Kasumi-1 (cell line): ENCODE measurements around the gene ZBTB9.

Source experiments
- DNase-seq, 2 experiments: peaks; one replicate each; lab custom pipeline; 2025; lab: John Stamatoyannopoulos, UW

ZBTB9 gene

DNA sequence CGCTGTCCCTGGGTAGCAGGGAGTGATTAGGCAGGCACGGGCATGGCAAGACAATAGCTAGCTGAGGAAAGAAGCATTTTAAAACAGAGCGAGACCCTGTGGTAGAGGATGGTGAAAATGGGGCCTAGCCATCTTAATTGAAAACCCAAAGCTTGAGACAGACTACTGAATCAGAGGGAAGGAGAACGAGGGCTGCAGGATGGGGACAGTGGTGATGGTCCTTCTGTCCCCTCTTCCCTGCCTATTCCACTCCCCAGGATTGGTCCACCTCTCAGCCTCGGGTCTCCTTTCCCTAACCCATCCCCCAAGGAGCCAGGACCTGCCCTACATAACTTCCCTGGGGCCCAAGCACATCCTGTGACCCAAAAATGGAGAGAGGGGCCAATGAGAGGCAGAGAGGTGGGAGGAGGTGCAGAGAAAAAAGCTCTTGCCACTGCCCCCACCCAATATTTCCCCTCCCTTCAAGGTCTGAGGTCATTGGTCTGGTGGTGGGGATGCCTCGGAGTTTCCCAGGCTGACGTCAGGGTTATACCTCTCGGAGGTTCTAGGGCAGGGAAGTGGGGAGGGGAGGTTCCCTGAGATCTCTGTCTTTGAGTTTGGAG is 35.6 kb upstream of the ZBTB9 start:
- no peak for DNase-seq

DNA sequence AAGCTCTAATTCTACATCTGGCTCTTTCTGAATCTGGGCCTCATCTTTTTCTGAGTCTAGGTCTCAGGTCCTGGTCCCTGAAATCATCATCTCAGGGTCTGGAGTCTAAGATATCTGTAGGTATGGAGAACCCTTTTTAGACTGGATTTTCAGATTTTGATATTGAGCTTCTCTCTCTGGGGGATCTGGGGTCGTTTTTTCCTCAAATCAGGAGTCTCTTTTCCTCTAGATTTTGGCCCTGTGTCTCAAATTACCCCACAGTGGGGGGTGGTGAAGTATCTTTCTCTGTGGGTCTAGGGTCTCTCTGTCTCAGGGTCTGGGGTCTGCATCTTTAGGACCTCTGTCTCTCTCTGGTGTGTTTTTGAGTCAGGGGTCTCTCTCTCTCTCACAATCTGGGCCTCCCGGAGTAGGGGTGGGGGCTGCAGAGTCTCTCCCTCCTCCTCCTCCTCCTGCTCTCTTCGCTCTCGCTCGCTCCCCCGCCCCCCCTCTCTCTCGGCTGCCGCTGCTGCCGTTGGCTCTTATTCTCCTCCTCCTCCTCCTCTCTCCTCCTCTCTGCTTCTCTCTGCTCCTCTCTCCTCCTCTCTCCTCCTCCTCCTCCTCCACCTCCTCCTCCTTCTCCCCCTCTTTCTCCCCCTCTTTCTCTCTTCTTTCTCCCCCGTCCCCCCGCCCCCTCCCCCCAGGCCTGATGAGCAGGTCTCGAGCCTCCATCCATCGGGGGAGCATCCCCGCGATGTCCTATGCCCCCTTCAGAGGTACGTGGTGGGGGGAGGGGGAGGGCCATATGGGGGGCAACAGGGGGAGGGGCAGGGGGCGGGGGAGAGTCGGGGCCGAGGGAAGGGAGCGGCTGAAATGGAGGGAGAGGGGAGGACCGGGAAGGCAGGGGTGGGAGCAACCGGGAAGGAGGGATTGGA is 34.5 kb upstream of the ZBTB9 start, which contains the start of gene SYNGAP1:
Gene SYNGAP1, plus strand, starts transcription at position 486 of the 911 bp plus-strand sequence. Its CDS starts 200 bp downstream, at position 686.
- DNase-seq: no peak

DNA sequence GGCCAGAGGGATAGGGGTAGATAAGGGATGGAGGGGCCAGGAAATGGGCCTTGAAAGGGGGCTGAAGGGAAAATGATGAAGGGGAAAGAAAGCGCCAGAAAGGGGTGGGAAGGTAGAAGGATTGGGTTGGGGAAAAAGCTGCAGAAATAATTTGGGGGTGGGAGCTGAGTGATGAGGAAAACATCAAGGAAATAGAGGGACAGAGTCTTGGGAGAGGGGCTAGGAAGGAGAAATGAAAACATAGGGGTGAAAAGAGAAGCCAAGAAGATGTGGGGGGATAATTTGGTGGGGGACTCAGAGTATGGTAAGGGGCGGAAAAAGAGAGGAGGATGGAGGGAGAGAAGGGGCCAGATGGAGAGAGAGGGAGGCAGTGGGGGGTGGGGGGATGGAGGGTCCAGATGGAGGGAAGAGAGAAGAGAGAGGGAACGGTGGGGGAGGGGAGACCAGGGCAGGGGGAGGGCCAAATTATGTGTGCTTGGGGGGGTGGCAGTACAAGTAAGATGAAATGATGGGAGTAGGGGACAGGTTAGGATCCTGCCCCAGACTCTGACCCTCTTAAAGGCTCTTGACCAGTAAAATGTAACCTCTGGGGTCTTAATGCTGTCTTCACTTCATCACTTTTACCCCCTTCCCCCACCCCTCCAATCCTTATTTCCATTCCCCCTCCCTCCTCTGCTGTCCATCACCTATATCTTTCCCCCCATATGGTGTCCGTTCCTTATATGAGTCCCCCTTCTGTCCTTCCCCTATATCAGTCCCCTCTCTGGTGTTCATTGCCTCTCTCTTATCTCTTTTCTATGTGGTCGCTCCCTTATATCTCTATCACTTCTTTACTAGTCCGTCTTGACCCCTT is 33.7 kb upstream of the ZBTB9 start:
- peak; percentile 8 to 9 for DNase-seq

DNA sequence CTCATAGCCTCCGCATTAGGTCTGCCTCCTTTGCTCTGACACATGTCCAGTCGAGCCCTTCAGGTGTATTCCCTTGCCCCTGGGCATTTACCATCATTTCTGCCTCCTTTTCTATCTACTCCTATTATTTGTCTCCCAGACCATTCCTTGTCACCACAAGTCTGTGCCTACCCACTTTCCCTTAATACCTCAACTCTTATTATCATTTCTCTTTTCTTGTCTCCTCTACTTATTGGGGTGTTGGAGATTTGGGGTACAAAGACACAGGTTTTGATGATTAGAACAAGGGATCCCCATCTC is 33.1 kb upstream of the ZBTB9 start:
- DNase-seq: no peak

DNA sequence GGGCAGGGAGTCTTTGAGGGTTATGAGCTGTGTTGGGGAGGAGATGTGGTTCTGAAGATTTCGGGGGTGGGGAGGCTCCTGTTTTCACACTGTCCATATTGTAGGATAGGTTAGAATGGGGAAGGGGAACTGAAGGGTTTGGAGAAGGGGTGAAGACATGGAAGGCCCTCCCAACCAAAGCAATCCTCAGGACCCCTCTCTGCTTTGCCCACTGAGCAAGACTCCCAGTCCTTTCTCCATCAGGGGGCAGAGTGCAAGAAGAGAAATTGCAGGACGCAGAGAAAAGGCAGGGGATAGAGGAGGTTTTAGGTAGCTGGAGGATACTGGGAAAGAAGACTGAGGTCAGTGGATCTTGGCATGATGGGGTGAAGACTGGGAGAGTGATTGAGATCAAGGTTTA is 30.6 kb upstream of the ZBTB9 start:
- DNase-seq: no peak

DNA sequence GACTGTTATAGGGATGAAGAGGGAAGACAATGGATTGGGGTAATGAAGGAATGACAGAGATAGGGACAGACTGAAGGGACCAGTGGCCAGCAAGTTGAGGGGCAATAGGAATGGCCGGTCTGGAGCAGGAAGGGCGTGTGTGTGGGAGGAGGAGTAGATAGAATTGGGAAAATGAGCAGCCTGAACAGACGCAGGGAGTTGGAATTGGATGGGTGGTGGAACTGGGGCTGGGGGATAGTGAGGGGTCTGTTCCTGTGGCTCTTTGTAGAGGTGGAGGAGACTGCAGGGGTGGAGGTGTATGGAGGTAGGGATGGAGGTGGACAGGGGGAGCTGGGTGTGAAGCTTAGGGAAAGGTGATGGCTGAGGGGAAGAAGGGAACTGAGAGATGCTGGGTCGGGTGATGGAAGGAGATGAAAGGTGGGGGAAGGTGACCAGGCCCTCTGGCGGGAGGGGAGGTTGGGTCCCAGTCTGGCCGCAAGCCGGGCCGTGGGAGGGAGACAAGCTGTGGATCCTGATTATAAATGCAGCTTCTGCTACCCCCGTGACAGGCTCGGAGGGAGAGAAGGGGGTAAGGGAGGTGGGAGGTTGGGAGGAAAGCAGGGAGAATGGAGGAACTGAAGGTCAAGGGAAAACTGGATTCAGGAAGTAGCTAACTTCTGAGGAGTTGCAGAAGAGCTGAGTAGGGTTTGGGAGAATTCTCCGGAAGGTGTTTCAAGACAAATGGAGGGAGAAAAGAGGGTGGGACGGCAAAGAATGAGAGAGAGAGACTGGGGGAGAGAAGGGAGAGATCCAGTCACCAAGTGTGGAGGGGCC is 29.3 kb upstream of the ZBTB9 start:
- DNase-seq: no peak

DNA sequence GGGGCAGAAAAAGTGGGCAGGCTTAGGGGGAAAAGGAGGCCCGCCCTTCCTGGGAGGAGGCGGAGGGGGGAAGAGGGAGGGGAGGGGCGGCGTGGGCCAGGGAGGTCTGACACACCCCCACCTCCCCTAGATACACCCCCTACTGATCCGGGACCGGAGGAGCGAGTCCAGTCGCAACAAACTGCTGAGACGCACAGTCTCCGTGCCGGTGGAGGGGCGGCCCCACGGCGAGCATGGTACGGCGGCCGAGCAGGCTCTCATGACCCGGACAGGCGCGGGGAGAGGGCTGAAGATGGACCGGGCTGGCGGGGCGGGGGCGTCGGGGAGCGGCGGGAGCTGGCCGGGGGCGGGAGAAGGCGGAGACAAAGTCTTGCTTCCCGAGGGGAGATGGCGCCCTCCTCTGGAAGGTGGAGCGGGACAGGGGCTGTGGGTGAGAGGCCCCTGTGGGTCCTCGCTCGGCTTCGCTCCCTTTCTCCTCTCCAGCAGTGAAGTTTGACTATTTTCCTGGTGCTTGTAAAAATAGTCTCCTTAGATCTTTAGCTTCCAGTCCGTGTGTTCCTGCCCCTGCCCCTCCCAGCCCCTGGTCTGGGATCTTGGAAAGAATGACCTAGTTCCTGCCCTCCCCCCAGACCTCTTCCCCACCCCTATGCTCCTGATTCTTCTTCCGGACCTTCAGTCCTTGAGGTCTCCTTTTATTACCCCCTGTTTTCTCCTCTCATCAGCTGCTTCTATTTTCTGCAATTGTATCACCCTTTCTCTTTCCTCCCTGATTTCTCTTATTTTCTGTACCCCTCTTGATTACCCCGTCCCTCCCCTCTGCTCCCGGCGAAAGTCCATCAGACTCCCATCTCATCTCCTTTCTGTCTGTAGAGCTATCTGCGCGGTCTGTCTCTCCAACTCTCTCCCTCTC is 28.5 kb upstream of the ZBTB9 start:
- DNase-seq: peak; percentile 84 to 86

DNA sequence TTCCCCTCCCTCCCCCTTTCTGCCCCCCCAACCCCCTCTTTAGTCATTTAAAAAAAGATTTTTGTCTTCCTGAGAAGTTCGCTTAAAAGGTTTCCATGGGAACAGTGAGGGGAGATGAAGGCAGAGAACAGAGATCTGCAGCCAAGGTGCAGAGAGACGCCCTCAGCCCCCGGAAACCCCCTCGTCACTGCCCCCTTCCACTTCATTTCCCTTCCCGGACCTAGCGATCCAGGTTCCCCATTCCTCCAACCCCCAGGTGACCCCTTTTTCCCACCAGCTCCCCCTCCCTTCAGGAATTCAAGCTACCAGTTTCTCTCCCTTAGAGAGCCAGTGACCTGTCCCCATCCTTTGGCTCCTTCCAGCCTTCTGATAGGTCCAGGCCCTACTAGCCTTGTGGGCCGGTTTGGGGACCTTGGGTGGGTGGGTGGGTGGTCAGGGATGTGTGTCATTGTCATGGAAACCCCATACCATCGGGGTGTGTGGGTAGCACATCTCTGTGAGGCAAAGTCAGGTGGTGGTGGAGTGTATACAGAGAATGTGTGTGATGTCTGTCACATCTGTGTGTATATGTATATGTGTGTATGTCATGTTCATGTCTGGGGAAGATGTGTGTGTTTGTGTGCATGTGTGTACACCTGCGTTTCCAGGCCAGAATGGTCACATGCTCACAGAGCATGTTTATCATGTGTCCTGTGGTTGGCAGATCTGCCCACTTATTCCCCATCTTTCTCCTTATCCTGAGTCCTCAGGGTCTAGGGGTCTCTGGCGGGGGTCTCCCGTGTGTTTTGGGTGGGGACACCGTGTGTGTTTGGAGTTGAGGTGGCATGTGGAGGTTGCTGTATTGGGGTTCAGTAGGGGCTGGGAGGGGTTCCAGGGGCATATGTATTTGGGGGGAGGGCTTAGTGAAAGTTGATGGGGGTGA is 27.5 kb upstream of the ZBTB9 start:
- no peak for DNase-seq

DNA sequence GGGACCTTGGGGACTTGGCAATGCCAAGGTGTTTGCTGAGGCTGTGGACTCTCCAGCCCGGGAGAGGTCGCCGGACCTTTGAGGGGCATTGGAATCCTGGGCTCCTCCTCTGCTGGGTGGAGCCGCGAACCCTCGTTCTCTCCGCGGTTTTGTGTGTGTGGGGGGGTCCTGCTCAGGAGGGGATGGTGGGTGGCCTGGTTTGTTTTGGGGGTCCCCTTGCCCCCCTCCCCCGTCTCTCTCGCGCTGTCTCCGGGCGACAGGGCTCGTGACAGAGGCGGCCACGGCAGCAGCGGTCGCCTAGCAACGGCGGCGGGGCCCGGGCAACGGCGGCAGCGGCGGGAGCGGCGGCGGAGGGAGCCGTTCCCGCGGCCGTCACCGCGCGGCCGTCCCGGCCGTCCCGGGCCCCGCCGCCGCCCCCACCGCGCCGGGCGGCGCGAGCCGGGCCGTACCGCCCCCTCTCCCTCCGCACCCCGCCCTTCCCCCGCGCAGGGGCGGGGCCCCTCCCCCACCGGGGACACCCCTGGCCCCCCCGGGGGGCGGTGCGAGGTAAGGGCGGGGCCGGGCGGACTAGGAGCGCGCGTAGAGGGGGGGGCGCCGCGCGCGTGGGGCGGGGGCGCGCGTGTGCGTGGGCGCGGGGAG is 26.7 kb upstream of the ZBTB9 start:
- DNase-seq: peak in 1 of 2 experiments; percentile 28

DNA sequence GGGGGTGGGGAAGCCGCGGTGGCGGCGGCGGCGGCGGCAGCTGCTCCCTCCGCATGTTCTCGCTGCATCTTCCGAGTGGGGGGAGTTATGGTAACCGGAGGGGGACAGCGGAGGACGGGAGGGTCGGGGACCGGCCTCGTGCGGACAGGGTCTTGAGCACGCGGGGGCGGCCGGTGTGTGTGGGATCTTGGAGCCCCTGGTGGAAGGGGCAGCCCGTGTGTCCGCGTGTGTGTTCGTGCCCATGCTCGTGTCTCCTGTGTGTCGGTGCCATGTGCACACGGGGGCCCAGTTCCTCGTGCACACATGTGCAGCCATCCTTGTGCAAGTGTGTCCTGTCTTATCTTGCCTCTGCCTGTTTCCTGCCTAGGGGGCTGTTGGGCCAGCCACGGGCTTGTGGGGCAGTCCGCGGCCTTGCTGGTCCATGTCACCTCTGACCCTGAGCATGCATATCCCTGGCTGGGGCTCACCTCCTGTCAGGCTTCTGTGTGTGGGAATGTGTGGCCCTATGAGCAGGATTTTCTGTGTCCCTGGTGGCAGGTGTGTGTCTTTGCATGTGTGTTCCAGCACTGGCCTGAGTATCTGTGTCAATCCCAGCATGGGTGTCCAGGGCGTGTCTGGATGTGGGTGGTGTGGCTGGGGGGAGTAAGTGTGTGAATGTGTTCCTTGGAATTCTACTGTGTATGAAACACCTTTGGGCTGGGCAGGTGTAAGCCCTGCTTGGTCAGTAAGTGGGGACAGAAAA is 26.0 kb upstream of the ZBTB9 start:
- DNase-seq: peak; percentile 52 to 69

DNA sequence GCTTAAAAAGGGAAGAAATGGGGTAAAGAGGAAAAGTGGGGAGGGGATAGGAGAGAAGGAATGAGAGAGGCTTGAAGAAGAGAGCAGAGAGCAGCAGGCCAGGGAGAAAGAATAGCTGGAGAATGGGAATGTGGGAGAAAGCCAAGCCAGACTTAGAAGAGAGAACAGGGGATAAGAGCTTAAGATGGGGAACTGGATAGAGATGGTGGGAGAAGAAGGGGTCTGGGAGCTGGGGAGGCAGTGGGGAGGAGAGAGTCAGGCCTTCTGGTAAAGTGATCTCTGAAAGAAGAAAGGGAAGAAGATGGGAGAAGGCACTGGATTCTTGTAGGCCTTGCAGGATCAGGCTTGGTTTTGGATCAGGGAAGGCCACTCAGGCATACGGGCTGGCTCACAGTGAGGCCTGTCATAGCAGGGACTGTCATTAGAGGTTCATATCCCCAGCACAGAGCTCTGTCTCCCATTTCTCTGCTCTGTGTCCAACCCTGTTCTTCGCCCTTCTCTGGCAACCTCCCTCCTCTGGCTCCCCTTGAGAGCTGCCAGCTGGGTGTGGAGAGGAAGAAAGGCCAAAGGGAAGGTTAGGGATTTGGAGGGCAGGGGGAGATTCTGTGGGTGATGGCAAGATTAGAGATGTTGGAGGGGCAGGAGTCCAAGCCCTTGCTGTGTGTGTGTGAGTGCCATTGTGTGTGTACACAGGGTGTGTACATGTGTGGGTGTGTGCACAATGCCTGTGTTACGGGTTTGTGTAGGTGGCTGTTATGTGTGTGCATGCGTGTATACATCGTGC is 25.2 kb upstream of the ZBTB9 start:
- DNase-seq: no peak

DNA sequence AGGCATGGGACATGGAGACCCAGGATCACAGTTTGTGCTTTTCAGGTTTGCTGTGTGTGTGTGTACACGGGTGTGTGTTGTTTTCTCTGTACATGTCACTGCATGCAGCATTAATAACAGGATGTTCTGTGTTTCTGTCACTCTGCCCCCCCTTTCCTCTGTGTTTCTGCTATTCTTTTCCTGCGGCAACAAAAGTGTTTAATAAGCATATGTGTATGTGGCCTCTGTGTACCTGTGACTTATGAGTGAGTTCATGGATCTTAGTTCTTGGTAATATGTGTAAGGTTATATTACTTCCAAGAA is 24.7 kb upstream of the ZBTB9 start:
- DNase-seq: no peak

DNA sequence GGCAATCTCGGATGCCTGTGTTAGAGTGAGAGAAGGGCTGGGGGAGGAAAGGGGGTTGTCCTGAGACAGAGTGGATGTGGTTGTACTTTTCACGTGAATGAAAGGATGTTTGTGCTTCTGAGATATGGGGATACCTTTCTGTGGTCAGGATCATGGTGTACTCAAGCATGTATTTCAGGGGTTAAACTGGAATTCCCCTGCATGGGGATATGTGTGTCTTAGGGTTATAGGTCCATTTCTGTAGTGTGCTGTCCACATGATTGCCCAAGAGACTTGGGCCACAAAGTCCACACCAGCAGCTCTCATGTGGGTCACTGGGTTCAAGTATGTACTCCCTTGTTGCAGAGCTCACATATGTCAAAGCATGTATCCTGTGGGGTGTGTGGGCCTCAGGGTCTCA is 24.0 kb upstream of the ZBTB9 start:
- no peak for DNase-seq

DNA sequence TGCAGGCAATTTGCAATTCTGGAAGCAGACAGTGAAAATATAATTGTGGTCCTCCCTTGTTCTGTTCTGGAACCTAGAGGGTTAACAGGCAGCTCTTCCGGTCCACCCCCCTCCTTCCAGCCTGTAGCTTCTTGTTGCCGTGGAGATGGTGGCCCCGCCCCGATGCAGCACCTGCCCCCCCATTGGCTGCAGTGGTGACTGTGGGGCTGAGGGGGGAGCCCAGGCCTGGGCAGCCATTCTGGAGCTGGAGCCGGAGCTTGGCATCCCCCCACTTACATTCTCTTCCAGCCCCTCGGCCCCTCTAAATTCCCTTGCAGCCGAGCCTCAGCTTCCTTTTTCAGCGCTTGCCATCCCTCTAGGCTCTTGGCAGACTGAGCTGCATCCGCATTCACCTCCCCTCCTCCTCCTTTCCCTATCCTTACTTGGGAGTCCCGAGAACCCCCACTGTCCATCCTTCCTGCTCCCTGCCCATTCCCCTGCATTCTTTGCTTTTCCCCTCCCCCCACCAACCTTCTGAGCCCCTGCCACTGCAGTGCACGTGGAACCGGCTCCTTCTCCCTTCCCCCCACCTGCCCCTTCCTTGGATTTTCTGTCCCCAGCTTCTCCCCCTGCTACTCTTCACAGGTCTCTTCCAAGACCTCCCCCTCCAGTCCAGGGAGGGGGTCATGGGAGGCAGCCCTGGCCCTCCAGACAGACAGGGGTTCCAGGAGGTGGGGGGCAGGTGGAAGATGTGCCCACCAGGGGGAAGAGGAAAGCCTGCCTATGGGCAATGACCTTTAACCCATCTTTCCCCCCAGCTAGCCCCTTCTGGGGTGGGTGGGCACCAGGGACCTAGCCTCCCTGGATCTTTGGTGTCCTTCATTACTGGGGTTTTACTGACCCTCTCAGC is 23.1 kb upstream of the ZBTB9 start:
- DNase-seq: peak; percentile 83 to 88

DNA sequence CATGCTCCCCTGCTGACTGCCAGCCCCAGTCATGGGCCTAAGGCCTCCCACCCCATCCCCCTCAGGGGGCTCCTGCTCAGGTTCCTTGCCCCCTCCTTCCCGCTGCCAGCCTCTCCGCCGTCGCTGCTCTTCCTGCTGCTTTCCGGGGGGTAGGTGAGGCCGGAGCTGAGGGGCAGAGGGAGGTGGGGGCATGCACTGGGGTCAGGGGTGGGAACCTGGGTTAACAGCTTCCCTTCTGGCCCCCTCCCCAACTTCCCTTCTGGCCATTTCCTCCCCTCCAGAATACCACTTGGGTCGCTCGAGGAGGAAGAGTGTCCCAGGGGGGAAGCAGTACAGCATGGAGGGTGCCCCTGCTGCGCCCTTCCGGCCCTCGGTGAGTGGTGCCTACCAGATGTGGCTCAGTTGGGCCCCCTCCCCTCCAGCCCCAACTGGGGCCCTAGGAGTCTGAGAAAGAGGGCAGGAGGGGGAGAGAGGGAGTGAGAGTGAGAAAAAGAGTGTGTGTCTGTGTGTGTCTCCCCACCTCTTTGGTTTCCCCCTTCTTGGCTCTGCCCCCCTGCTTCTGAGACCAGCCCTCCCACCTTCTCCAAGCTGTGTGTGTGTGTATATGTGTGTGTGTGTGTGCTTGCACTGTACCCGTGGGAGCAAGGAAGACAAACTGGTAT is 22.4 kb upstream of the ZBTB9 start:
- DNase-seq: peak; percentile 62 to 82

DNA sequence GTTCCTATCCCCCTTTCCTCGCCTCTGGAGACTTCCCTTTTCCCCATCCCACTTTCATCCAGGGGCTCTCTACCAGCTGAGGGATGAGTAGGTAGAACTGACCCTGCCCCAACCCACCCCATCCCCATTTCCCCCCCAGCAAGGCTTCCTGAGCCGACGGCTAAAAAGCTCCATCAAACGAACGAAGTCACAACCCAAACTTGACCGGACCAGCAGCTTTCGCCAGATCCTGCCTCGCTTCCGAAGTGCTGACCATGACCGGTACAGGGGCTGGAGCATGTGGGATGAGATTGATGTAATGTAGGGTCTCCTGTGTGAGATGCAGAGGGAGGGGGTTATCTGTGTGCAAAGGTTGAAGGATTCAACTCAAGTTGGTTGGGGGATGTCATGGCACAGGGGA is 21.8 kb upstream of the ZBTB9 start:
- DNase-seq: no peak
